Upper lobe of right lung (tissue), 1 donor: ENCODE data around the gene EPN3. TPM values are rescaled to one million over a fixed set of nuclear protein-coding genes. Genes with fewer than 3 reads are reported as not detected.

Source experiments
- ATAC-seq: fragments of 200-7000 bp; cut with Tn5 transposase; one replicate; pipeline ENCODE4 v1.9.1; 2020; ENCODE audit warnings: mild to moderate bottlenecking, moderate library complexity
- DNase-seq: peaks from one replicate; pipeline ENCODE4 v3.0.0-alpha.2; 2020
- H3K27ac ChIP-seq: fragments of 200-600 bp; one replicate; pipeline ENCODE4 v1.8.0; 2022
- H3K27me3 ChIP-seq: fragments of 200-600 bp; one replicate; pipeline ENCODE4 v1.8.0; 2022; ENCODE audit warnings: mild to moderate bottlenecking
- H3K36me3 ChIP-seq: fragments of 200-600 bp; one replicate; pipeline ENCODE4 v1.8.0; 2022
- H3K4me1 ChIP-seq: fragments of 200-600 bp; one replicate; pipeline ENCODE4 v1.8.0; 2022
- H3K4me3 ChIP-seq: fragments of 200-600 bp; one replicate; pipeline ENCODE4 v1.8.0; 2022; ENCODE audit warnings: mild to moderate bottlenecking
- H3K9me3 ChIP-seq: fragments of 200-600 bp; one replicate; pipeline ENCODE4 v1.8.0; 2022
- CTCF ChIP-seq: fragments of 200-600 bp; IDR thresholded peaks from one replicate; pipeline ENCODE4 v1.8.0; 2022; ENCODE audit warnings: antibody characterized with exemption
- intact Hi-C: fragments of 100-400 bp; cut with DNase I; formaldehyde crosslinking; loops from one replicate; pipeline ENCODE4 v1.11.0; 2022
- total RNA-seq: library from RNA; stranded (reverse); fragmentation: NEBNext Ultra II Directional; extraction: Animal tissue kit (Norgen Biotek cat#: 25700); gene quantifications from one replicate; pipeline ENCODE4 v1.2.1, GENCODE V29; 2021
- donor health status: DM: no; HTN: yes; CAD: no; lungs with severe emphysema.

The EPN3 gene
- total RNA-seq, 1 donor from 2014 or later: 0.09 TPM

- peak; percentile 39 for ATAC-seq
- intact Hi-C loops: loop anchor here (10.0 kb wide), 2 partner anchors 142 to 302 kb away; no protein-coding TSS in a partner anchor
- Histone ChIP-seq H3K4me1 (peaks cover 21% of the 10 kb centered on the region), H3K9me3 (no peaks in the 10 kb centered on the region), H3K4me3 (peak overlapping the region; percentile 63), H3K27ac (peak overlapping the region; percentile 30), H3K36me3 (no peaks in the 10 kb centered on the region), H3K27me3 (no peaks in the 10 kb centered on the region)
- no peak for TF ChIP-seq CTCF
- DNase-seq: peak; percentile 85
Measured at GRCh38 chr17:50542795-50543774, 10.6 kb downstream of the EPN3 start.

GRCh38 chr17:50544516-50544915 lies 12.0 kb downstream of the EPN3 start:
- Histone ChIP-seq H3K4me1 (peaks cover 21% of the 10 kb centered on the region), H3K27me3 (no peaks in the 10 kb centered on the region), H3K36me3 (no peaks in the 10 kb centered on the region), H3K27ac (no peak overlapping the region), H3K4me3 (no peak overlapping the region), H3K9me3 (no peaks in the 10 kb centered on the region)
- no peak for DNase-seq
- intact Hi-C loops: loop anchor here (10.0 kb wide), 2 partner anchors 140 to 300 kb away; no protein-coding TSS in a partner anchor
- no peak for TF ChIP-seq CTCF
- ATAC-seq: no peak

GRCh38 chr17:50545311-50545710 lies 12.8 kb downstream of the EPN3 start:
- H3K36me3 ChIP-seq: no peaks in the 10 kb centered on the region
- no peak for ATAC-seq
- no peak for DNase-seq
- H3K4me1 ChIP-seq: peaks cover 21% of the 10 kb centered on the region
- H3K9me3 ChIP-seq: no peaks in the 10 kb centered on the region
- no peaks in the 10 kb centered on the region for H3K27me3 ChIP-seq
- intact Hi-C loops: loop anchor here (10.0 kb wide), 2 partner anchors 139 to 299 kb away; no protein-coding TSS in a partner anchor
- H3K4me3 ChIP-seq: no peak overlapping the region
- TF ChIP-seq CTCF: no peak
- no peak overlapping the region for H3K27ac ChIP-seq

- Histone ChIP-seq H3K4me3 (peak overlapping the region; percentile 63), H3K4me1 (peaks cover 14% of the 10 kb centered on the region), H3K27ac (peak overlapping the region; percentile 78), H3K36me3 (no peaks in the 10 kb centered on the region), H3K9me3 (no peaks in the 10 kb centered on the region), H3K27me3 (no peaks in the 10 kb centered on the region)
- intact Hi-C loops: loop anchor here (10.0 kb wide), 2 partner anchors 138 to 298 kb away; no protein-coding TSS in a partner anchor
- TF ChIP-seq CTCF: no peak
- ATAC-seq (no peak), DNase-seq (no peak)
Measured at GRCh38 chr17:50546701-50547034, 14.1 kb downstream of the EPN3 start.

- Histone ChIP-seq H3K4me1 (peaks cover 12% of the 10 kb centered on the region), H3K36me3 (no peaks in the 10 kb centered on the region), H3K9me3 (no peaks in the 10 kb centered on the region), H3K27ac (peak within 1 kb of the TSS; percentile 78), H3K4me3 (peak within 1 kb of the TSS; percentile 63), H3K27me3 (no peaks in the 10 kb centered on the region)
- ATAC-seq (peak; percentile 87), DNase-seq (peak; percentile 96)
- intact Hi-C loops: loop anchor here (10.0 kb wide), 2 partner anchors 138 to 298 kb away; no protein-coding TSS in a partner anchor
- TF ChIP-seq CTCF: peak; percentile 98
Measured at GRCh38 chr17:50547035-50547735, 14.7 kb downstream of the EPN3 start, which contains the start of gene SPATA20. Gene SPATA20 (plus strand): TSS chr17:50547174. CDS start chr17:50547209, 35 bp downstream.
